ENCODE data around the gene ZKSCAN1.
"Not testable (repeated sequence)": the region's sequence is repeated elsewhere in the genome, so short reads cannot be mapped to it uniquely, and the experiment has no call there.

Gene ZKSCAN1

DNA sequence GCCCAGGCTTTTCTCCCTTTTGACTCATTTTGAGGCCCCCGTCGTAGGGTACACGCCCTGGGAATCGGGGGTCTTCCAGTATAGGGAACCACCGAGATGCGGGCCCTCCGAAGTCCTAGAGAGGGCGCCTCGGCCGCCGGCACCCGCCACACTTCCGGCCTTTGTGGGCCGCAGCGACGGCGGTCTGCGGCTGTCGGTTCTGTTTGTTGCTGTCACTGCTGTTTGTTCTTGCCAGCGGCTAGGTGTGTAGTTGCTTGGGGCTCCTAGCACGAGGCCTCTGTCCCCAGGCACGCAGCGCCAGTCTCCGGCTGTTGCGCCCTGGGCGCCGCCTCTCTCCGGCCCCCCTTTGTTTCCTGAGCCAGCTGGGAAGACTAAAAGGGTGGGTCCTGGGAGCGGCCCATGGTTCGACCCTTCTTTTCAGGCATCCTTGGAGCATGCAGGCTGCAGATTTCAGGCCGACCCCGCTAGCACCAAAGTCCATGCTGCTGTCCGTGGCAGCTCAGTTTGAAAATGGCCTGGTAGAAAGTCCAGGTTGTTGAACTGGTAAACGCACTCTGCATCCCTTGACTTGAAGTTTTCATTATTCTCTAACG, 17.8 kb upstream of the ZKSCAN1 start:
- no peak for DNase-seq (ENCODE audit: insufficient read length, low spot score)
- FAIRE-seq = no peak

DNA sequence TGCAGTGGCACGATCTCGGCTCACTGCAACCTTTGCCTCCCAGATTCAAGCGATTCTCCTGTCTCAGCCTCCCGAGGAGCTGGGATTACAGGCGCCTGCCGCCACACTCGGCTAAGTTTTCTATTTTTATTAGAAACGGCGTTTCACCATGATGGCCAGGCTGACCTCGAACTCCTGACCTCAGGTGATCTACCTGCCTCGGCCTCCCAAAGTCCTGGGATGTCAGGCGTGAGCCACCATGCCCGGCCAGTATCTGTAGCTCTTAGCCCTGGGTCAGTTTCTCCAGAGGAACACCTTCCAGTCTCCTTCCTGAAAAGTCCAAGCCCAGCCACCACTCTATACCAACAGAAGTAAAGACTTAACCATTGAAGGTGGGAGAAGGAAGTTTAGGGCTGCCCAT, 15.2 kb upstream of the ZKSCAN1 start:
- FAIRE-seq (no peak), DNase-seq (ENCODE audit: insufficient read length, low spot score) (no peak)

DNA sequence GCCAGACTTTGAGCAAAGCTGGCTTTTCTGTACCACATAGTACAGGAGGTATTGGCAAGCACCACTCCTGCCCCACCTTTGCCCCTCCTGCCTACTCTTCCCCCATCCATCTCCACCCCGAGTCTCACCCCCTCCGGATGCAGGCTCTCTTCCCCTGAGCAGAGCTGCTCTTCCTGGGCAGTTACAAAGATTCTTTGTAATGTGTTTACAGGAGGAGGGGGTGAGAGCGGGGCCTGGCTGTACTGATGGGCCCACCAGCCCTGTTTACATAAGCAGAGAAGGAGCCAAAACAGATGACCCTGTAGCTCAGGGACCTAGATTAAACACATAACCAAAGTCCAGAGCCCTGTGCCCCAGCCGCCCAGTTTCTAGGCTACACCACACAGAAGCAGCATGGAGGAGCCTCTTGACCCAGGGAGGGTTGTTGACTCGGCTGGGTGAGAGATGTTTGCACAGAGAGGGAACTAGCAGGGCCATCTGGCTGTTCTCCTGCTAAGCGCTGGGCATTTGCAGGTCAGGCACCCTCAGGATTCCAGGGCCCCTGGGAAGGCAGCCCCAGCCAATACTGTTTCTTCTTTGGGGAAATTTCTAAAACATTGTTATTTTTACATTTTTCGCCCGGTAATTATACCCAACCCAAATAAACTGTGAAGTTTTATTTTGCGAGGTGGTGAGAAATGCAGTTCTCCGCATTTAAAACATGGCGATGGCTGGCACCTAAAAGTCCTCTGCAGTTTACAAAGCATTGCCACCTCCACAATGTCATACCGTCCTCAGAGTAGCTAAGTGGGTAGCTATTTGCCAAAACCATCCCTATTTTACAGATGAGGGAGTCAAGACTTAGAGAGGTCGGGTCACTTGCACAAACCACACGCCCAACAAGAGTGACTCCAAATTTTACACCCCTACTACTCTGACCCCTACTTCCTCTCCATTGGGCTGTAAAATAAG, 11.4 kb upstream of the ZKSCAN1 start:
- FAIRE-seq (no peak), DNase-seq (ENCODE audit: insufficient read length, low spot score) (no peak)

DNA sequence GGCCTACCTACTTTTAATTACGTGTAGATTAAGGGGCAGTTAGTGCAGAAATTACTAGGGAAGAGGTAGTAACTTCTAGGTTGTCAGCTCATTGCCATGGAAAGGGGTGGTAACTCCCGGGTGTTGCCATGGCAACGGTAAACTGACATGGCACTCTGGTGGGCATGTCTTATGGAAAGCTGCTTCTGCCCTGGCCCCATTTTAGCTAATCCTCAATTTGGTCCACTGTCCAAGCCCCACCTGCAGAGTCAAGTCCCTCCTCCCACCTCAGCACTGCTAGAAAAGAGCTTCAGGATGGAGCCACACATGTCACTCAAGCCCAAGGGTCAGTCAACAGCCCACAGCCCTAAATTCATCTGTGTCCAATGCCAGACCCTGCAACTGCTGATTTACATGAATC, 7.5 kb upstream of the ZKSCAN1 start:
- FAIRE-seq (no peak), DNase-seq (ENCODE audit: insufficient read length, low spot score) (no peak)

DNA sequence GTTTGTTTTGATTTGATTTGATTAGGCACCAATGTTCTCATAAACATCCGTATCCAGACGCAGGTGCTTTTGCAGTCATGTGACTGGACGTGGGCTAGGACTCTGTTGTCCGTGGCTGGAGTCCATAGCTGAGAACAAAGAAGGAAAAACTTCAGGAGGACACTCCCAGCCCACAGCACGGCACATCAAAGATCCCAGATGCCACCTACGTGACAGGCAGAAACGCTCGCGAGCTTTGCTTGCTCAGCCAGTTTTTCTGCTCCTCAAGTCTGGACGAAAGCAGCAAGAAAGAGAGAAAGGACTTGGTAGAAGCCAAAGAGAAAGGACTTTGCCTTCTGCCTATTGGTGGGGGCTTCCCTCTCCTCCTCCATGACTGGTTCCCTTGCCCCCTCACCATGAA, 6.9 kb upstream of the ZKSCAN1 start:
- FAIRE-seq (no peak), DNase-seq (ENCODE audit: insufficient read length, low spot score) (no peak)

DNA sequence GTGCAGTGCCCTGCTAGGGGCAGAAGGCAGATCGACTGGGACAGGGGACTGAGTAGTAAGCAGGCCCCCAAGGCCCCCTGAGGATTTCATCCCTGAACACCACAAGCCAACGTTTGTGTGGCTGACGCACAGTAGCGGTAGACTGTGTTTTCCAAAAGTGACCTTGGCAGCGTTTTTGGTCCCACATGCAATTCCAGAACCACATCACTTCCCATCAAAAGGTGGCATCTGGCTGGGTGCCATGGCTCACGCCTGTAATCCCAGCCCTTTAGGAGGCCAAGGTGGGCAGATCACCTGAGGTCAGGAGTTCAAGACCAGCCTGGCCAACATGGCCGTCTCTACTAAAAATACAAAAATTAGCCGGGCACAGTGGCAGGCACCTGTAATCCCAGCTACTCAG, 5.4 kb upstream of the ZKSCAN1 start:
- not testable (repeated sequence) for FAIRE-seq

DNA sequence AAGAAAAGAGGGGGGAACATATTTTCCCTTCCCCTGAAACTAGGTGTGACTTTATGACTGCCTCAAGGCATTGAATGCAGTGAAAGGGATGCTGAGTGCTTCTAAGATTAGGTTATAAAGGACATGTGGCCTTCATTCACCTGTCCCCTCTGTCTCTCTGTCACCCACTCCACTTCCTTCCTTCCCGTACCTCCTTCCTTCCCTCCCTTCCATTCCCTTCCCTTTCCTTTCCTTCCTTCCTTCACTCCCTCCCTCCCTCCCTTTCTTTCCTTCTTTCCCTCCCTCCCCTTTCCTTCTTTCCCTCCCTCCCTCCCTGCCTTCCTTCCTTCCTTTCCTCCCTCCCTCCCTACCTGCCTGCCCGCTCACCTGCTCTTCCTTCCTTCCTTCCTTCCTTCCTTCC, 4.5 kb upstream of the ZKSCAN1 start:
- no peak for FAIRE-seq

More for the DNA sequence above, 5.4 kb upstream of the ZKSCAN1 start:
- DNase-seq (ENCODE audit: insufficient read length, low spot score) = not testable (repeated sequence)

DNA sequence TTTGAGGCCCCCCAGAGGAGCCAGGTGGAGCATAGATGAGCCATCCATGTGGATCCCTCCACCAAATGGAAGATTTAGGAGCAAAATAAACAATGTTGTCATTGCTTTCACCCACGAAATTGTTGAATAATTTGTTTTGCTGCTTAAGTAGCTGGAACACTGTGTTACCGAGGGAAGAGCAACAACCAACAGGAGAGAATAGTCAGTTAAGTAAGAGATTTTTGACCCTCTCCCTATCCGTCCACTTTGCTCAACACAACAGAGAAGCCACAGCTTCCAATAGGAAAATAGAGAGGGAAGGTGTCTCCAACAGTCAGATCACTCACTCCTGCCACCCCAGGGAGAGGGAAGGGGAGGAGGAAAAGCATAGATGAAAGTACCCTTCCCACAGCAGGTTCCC, 3.9 kb upstream of the ZKSCAN1 start:
- no peak for DNase-seq (ENCODE audit: insufficient read length, low spot score)
- FAIRE-seq = no peak

More for the DNA sequence above, 4.5 kb upstream of the ZKSCAN1 start:
- DNase-seq (ENCODE audit: insufficient read length, low spot score) = no peak

DNA sequence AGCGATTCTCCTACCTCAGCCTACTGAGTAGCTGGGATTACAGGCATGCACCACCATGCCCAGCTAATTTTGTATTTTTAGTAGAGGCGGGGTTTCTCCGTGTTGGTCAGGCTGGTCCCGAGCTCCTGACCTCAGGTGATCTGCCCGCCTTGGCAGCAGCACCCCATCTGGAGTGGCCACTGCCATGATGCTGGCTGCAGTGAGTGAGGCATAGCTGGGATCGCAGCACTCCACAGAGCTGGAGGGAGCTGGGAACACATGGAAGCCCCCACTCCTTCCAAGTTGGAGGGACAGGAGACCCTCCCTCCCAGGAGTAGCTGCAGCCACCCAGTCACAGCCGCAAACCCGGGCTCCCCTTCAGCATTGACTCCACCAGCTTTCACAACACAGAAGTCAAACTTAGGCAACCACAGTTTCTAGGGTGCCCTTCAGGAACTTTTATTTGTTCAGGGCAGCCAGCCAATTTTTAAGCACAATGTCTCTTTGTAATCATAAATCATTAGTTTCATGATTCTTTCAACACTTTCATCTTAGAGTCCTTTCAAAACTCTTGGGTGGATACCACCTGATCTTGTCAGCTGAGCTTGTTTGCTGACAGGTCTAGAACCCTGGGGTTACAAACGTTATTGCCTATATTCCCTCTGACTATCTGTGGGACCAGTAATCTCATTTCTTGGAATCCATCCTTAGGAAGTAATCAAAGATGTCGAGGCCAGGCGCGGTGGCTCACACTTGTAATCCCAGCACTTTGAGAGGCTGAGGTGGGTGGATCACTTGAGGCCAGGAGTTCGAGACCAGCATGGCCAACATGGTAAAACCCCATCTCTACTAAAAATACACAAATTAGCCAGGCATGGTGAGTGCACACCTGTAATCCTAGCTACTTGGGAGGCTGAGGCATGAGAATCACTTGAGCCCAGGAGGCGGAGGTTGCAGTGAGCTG, 2.7 kb upstream of the ZKSCAN1 start:
- FAIRE-seq = not testable (repeated sequence)

DNA sequence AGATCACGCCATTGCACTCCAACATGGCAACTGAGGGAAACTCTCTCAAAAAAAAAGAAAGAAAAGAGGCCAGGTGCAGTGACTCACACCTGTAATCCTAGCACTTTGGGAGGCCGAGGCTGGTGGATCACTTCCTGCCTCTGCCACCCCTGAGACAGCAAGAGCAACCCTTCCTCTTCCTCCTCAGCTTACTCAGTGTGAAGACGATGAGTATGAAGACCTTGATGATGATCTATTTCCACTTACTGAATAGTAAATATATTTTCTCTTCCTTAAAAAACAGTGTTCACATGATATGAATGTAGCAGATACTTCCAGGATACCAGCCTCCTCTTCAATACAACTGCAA, 2.1 kb upstream of the ZKSCAN1 start:
- no peak for DNase-seq (ENCODE audit: insufficient read length, low spot score)
- FAIRE-seq = no peak

More for the DNA sequence above, 2.7 kb upstream of the ZKSCAN1 start:
- DNase-seq (ENCODE audit: insufficient read length, low spot score) = not testable (repeated sequence)

DNA sequence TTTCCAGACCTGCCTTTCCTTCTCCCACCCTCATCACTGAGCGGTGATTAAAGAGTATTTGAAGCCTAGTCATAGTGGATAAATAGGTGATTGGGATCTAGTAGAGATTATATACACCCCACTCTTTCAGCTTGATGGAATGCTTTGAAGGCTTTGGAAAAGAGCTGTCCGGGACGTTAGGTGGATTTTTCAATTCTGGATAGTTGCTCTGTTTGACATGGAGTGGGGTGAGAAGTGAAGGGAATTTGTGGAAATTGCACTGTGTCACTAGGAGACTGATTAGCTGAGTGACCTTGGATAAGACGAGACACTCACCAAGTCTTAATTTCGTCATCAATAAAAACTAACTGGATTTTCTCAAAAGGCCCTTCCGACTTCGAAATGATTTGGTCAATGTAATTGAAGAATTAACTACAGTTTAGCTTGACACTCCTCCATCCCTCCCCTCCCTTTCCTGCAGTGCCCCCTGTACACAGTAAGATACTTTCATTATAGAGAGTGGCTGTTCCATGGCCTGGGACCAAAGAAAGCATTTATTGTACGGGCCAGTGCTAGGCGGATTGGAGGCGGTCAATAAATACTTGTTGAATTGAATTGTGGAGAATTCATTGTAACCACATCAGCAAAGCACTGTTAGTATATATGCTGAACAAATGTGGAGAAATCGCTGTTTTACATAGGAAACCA, 962 bp downstream of the ZKSCAN1 start:
- DNase-seq (ENCODE audit: insufficient read length, low spot score) (no peak), FAIRE-seq (no peak)

DNA sequence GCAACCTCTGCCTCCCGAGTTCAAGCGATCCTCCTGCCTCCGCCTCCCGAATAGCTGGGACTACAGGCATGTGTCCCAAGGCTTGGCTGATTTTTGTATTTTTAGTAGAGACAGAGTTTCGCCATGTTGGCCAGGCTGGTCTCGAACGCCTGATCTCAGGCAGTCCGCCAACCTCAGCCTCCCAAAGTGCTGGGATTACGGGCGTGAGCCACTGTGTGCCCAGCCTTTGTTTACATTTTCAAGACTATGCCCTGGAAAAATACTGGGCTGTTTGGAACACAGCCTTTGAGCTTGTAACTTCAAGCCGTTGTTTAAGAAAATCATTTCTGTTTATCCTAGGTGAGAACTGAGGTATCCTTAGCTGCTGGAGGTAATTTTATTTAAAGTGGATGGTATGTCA, 1.9 kb downstream of the ZKSCAN1 start:
- DNase-seq (ENCODE audit: insufficient read length, low spot score) = no peak
- no peak for FAIRE-seq

DNA sequence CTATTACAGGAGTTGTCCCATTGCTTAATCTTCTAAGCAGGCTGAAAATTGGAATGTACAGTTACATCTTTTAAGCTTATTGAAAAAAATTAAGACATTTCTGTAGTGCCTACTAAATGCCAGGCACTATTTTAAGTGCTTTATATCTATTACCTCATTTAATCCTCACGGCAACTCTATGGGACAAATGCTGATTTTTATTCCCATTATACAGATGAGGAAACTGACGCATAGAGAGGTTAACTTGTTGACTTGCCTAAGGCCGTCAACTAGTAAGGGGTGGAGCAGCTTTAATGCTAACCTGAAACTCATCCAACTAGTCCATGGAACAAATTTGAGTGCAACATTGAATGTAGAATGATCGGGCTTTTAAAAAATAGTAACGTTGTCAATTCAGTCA, 2.5 kb downstream of the ZKSCAN1 start:
- FAIRE-seq = no peak
- DNase-seq (ENCODE audit: insufficient read length, low spot score) = no peak

DNA sequence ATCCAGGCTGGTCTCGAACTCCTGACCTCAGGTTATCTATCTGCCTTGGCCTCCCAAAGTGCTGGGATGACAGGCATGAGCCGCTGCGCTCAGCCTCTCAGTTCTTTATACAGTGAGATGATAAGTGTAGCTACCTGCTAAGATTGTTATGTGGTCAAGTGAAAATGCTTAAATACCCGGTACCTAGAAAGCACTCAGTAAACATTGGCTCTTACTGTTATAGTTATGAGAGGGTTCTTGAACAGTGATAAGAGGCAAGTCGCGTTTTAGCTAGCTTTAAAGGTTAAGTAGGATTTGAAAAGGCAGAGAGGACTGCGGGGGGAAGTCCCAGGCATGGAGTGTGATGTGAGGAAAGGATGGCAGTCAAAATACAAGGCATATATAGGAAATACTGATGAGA, 4.5 kb downstream of the ZKSCAN1 start:
- FAIRE-seq (no peak), DNase-seq (ENCODE audit: insufficient read length, low spot score) (no peak)

DNA sequence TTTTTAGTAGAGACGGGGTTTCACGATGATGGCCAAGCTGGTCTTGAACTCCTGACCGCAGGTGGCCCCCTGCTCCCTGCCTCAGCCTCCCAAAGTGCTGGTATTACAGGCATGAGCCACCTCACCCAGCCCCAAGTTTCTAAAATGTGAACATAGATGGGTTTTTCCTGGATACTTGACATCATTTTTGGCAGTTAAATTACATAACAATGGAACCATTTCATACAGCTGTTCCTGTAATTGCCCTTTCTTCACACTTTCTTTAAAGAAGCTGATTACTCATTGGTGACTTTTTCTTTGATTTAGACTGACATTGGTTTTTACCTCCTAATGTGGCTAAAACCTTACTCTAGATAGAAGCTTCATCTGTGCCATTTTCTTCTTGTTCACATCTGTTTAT, 5.9 kb downstream of the ZKSCAN1 start:
- DNase-seq (ENCODE audit: insufficient read length, low spot score) (no peak), FAIRE-seq (no peak)

DNA sequence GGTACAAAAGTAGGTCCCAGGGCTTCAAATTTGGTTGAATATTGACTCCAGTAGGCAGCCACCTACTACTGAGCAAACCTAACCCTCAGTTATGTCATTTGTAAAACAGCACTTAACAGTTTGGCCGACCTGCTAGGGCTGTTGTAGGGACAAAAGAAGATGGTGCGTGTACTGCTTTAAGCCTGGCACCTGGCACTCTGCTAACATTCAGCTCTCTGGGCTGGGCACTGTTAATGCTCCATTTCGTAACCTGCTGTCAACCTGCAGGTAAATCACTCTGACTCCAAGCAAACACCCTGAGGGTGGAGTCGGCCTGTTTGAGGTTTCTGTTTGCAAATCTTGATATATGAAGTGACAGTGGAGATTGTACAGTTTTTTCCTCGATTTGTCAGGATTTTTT, 7.2 kb downstream of the ZKSCAN1 start:
- no peak for DNase-seq (ENCODE audit: insufficient read length, low spot score)
- no peak for FAIRE-seq

DNA sequence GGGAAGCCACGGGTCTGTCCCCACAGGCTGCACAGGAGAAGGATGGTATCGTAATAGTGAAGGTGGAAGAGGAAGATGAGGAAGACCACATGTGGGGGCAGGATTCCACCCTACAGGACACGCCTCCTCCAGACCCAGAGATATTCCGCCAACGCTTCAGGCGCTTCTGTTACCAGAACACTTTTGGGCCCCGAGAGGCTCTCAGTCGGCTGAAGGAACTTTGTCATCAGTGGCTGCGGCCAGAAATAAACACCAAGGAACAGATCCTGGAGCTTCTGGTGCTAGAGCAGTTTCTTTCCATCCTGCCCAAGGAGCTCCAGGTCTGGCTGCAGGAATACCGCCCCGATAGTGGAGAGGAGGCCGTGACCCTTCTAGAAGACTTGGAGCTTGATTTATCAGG, 8.1 kb downstream of the ZKSCAN1 start:
- DNase-seq (ENCODE audit: insufficient read length, low spot score) (no peak), FAIRE-seq (no peak)

DNA sequence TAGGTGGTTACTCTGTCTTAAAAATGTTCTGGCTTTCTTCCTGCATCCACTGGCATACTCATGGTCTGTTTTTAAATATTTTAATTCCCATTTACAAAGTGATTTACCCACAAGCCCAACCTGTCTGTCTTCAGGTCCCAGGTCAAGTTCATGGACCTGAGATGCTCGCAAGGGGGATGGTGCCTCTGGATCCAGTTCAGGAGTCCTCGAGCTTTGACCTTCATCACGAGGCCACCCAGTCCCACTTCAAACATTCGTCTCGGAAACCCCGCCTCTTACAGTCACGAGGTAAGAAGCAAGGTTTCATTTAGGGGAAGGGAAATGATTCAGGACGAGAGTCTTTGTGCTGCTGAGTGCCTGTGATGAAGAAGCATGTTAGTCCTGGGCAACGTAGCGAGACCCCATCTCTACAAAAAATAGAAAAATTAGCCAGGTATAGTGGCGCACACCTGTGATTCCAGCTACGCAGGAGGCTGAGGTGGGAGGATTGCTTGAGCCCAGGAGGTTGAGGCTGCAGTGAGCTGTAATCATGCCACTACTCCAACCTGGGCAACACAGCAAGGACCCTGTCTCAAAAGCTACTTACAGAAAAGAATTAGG, 8.7 kb downstream of the ZKSCAN1 start:
- no peak for DNase-seq (ENCODE audit: insufficient read length, low spot score)
- FAIRE-seq = no peak

DNA sequence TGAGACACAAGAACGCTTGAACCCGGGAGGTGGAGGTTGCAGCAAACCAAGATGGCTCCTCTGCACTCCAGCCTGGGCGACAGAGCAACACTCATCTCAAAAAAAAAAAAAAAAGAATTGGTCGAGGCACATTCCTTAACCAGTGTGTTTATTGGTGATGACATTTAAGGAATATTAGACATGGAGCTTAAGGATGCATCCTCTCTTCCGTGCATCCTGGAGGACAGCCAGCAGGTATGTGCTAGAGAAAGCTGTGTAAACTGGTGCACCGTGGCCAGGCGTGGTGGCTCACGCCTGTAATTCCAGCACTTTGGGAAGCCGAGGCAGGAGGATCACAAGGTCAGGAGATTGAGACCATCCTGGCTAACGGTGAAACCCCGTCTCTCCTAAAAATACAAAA, 11.8 kb downstream of the ZKSCAN1 start:
- no peak for DNase-seq (ENCODE audit: insufficient read length, low spot score)
- FAIRE-seq = no peak

DNA sequence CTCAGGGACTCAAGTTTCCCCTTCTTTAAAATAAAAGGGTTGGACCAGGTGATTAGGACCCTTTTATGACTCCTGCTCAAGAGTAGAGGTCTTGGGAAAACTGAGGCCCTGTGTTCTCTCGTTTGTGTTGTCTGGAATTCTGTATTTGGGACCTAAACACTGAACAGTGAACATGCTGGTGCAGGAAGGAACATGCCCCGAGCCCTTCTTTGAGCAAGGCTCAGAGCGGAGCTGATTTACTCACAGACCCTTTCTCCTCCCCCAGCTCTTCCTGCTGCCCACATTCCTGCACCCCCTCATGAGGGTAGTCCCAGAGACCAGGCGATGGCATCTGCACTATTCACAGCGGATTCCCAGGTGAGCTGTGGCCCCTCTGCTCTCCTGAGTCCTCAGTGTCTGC, 14.2 kb downstream of the ZKSCAN1 start:
- DNase-seq (ENCODE audit: insufficient read length, low spot score) (no peak), FAIRE-seq (no peak)
